Measurements from ENCODE around the gene ADD2.

ADD2 gene

DNA sequence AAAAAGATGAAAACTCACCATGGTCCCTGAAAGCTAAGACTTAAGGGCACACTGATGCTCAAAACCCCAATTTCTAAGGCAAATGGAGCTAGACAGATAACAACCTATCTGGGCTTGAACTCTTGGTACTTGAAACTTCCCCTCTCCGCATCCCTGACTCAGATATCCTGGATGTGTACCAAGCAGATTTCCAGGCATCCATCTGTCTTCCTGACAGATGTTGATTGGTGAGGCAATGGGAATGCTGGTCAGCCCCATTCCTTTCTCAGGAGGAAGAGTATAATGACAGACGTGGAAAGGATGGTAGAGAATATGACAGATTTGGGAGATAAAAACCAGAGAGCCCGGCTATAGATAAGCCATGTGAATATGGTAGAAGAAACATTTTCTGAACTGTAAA, 69.2 kb downstream of the ADD2 start:
- DNase-seq: no peak

DNA sequence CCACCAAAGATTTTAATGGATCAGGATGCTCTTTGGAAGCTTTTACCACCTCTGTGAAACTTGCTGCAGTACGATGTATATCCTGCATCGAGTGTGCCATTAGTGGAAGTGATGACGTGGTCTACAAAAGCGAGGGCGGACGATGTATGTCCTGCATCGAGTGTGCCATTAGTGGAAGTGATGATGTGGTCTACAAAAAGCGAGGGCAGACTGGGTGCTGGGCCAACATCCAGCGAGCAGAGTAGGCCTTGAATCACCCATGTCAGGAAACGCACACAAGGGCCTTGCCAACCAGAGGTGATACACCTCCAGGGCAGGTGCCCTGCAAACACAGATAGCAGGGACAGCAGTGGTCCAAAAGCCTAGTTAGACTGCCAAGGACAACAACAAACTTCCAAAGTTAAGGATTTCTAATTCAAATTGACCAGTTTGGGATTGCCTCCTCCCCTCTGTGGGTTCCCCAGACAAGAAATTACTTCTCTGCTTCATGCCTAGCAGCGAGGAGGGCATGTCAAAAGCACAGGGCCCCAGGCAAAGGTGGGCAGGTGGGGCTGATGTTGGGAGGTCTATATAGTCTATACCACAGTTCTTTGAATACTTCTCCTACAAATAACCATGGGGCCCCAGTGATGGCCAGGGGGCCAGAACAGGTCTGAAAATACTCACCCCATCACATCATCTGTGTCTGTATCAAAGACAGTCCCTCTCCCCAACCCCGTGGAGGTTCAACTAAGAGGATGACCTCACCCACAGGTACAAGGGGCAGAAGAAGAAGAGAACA, 70.2 kb downstream of the ADD2 start:
- DNase-seq: no peak

DNA sequence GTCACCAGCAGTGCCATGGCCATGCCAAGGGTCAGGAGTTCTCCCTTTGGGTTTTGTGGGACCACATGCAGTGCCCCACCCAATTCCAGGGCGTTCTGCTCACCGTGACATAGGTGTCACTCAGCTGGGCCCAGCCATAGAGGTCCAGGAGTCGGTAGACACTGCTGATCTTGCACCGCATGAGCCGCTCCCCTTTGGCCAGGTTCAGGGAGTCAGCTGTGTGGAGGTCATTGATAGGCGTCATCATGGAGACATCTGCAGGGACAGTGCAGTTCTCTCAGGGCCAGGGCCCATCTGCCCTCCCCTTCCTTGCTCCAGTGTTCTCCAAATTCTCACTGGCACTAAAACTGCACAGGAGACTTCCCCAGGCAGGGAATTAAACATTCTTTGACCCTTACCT, 71.9 kb downstream of the ADD2 start:
- no peak for DNase-seq

DNA sequence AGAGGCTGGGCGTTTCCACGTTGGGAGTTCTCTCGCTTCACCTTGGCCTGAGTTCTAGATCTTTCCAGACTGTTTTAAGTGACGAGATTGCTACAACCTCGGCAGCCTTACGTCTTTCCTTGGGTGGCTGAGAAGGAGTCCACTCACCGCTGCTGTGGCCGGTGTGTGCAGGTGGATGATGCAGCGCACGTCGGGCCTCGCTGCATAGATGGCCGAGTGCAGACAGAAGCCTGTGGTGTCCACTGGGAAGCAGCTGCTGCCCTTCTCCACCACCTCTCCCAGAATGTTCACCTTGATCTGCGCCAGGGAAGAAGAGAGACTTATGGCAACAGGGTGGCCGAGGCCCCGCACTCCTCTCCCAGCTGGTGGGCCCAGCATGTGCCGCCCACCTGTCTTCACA, 75.7 kb downstream of the ADD2 start:
- DNase-seq: no peak

DNA sequence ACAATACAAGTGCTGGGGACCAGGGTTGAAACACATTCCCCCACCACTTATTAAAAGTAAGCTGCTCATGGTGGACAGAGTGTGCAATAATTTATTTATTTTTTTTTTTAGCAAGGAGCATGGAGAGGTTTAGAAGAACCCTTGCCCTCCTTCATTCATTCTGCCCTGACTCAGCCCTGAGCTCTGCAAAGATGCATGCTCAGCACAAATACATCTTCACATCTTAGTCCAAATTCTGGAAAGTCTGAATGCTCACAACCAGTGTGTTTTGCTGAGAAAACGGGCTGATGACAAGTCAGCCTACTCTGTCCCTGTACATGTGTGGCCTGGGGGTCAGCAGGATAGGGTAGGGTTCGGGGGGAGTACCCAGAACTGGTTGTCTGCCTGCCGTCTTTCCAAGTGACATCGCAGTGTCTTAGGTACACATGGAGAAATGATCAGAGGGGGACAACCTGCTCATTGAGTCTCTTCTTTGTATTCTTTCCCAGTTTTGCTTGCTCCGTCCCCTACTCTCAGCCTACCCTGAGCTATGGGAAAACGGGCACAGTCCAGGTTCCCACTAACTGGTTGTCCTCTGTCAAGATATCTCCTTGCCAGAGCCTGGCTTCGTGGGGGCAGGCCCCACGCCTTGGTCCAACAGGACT, 76.4 kb downstream of the ADD2 start:
- DNase-seq: no peak

DNA sequence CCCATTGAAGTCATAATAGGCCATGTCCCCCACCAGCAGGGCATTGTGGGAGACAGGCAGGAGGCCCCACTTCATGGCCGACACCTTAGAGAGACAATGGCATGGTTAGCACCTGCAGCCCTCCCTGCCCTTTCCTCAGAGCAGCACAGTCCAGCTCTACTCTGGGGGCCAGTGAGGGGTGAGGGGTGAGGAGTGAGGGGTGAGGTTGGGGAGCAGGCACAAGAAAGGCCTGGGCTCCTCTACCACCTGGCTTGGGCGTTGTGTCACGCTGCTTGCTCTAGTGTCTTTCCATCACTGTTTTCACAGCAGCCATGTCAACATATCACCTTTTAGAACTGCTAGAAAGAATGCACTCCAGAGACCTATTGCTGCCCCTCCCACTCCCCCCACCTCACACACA, 77.2 kb downstream of the ADD2 start:
- no peak for DNase-seq

DNA sequence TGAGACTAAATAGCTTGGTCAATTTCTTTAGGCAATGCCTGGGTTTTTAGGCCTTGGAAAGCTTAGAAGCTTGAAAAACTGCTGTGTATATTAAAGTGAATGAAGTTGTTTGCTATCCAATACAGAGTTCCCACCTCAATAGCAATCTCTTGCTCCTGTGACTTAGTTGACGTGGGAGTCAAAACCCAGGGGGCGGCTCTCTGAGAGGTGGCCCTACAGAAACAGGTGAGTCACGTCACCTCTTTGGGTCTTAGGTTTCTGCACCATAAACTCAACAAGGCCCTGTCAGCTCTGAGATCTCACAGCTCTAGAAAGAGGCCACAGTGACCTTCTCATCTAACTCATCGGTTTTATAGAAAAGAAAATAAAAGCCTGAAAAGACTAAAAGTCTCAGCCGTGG, 79.6 kb downstream of the ADD2 start:
- DNase-seq: no peak

DNA sequence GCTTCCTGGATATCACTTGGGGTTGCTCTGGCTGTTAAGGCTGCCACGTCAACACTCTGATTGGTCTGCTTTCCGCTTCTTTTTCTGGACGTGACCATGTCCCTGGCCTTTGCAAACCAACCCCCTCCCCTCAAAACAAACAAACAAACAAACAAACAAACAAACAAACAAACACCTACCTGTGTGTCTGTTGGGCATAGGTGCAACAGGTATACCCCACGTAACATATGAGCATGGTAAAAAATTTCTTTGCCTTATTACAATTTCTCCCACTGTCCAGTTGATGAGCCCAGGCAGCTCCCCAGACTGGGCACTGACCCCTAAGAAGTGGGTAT, 80.6 kb downstream of the ADD2 start:
- no peak for DNase-seq

DNA sequence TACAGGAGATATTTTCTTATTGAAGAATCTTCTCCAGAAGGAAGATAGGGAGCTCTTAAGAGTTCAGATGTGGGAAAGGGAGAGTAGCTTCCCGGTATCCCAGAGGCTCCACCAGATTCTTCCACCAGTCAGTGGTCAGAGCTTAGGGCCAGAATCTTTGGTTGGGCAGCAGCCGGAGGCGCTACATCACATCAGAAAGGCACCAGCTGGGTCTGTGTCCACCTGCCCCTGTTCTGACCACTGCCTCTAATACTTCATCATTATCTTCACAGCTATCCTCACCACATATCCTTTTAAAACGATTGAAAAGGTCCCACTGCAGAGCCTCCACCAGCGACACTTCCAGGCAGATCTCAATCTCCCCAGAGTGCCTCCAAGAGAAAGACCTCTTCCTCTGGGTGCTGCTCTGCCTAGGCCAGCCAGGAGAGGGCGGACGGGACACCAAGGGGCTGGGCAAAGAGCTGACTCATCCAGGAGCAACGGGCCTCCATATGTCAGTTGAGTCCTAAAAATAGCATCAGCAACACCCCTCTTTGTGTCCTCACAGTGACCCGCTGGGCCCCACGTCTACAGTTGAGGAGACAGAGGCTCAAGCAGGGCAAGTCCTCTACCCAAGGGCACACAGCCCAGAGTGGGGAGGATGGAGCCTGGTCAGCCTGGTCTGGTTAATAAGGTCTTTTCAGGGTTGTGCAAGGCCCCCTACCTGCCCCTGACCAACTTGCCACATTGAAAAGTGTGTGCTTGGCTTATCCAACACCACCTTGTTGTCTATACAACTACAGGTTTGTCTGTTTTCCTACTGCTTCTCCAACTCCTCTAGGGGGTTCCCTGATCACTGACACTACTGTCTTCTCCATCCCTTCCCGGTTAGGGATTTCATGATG, 81.2 kb downstream of the ADD2 start:
- no peak for DNase-seq

DNA sequence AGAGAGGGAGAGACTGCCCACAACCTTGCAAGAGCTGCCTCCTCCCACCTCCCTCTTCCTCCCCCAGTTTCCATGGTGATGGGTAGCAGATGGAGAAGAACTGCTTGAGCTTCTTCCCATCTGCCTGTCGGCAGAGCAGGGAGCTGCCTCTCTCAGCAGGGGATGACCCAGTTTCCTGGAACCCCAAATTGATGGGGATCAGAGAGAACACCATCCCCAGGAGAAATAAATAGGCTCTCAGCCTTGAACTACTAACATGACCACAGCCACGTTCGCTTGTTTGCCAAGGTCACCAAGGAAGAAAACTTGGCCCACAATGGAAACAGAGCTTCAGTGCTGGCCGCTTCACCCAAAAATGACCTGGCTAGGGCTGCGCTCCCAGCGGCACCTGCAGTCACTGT, 82.2 kb downstream of the ADD2 start:
- DNase-seq: no peak

DNA sequence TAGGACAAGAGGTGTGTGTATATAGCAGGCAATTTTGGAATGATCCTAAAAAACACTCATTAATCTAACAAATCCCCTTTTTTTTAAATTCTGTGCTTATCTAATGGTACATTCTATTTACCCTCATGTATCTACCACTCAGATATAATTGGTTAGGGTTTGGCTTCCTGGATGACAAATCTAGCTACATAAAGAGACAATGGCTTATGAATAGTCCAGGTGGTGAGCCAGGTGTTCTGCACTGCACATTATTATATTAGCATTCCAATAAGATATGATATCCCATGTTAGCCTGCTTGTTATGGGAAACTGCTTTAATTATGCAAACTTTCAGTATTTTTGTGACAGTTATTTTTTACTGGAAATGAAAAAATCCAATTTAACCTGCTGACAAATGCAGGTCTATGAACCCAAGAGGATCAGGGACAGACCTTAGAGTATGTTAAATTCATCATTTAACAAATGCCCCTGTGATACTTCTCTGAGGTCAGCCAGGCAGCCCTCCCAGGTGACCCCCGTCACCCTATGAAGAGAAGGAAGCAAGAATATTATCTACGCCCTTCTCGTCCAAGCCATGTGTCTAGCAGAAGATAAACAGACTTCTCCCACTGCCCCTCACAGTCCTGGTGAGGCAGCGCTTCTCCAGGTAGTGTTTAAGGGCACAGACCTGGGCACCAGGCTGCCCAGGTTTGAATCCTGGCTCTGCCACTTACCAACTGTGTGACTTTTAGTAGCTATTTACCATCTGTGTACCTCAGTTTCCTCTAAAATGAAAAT, 83.0 kb downstream of the ADD2 start:
- no peak for DNase-seq

DNA sequence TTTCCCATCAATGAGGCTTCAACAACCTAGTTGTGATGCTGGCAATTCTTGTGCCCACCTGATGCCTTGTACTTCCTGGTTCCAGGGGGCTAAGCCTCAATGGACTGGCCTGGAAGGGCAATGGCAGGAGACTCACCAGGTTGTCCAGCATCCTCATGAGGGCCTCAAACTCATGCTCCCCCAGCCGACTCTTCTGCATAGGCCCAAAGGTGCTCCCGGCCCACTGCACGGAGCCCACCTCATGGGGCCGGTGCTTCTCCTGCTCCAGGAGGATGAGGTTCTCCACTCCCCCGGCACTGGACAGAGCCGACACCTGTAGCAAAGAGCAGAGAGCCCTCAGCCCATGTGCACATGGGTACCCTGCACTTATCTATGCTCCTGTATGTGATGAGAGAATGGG, 84.5 kb downstream of the ADD2 start:
- no peak for DNase-seq

DNA sequence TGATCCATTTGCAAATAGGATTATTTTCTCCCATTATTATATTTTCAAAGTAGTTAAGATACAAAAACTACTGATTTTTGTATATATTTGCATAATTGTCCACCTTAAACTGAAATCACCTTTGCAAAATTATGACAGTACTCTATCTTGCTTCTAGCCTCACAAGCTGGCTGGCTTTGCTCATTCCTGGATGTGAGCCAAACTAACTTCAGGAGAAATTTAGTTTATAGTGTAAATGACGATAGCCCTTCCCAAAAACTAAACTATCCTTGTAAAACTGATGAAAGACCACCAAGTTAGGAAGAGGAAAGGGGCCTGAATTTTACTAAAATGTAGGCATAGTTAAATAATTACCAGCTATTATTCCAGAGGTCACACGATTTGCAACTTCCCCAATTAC, 87.3 kb downstream of the ADD2 start:
- no peak for DNase-seq

DNA sequence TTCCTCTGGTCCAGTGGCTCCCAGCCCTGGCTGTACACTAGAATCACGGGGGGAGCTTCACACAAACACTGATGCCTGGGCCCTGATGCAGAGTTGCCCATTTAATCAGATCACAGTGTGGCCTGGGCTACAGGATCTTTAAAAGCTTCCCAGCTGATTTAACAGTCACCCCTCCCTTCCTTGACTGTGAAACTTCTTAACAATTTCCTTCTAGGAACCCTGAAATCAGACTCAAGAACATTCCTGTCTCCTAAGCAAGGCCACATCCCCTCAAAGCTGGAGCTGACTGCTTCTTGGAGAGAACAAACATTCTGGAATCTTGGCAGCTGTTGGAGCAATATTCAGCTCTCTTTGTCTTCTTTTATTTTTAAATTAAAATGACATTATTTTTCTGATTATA, 88.7 kb downstream of the ADD2 start:
- no peak for DNase-seq

DNA sequence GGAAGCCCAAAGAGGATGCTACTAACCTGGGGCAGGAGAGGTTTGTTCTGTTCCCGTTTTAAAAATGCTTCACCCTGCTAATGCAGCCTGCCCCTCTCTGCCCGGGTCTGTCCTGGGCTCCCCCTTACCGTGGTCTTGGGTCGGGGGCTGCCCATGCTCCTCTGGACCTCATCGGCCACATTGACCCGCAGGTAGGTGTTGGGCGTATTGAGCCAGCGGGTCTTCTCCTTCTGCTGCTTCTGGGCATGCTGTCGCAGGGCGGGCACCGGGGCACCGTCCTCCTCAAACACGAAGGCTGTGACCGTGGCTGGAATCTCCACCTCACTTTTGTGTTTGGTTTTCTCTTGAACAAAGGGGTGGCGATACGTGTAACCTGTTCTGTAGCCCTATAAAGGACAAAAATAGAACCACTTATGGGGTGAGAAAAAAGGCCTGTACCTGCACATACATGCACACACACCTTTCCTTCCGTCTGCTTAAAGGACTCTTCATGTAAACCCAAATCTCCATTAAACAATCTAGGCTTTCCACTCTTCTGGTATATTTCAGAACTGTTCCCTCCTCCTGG, 89.3 kb downstream of the ADD2 start:
- DNase-seq: no peak

DNA sequence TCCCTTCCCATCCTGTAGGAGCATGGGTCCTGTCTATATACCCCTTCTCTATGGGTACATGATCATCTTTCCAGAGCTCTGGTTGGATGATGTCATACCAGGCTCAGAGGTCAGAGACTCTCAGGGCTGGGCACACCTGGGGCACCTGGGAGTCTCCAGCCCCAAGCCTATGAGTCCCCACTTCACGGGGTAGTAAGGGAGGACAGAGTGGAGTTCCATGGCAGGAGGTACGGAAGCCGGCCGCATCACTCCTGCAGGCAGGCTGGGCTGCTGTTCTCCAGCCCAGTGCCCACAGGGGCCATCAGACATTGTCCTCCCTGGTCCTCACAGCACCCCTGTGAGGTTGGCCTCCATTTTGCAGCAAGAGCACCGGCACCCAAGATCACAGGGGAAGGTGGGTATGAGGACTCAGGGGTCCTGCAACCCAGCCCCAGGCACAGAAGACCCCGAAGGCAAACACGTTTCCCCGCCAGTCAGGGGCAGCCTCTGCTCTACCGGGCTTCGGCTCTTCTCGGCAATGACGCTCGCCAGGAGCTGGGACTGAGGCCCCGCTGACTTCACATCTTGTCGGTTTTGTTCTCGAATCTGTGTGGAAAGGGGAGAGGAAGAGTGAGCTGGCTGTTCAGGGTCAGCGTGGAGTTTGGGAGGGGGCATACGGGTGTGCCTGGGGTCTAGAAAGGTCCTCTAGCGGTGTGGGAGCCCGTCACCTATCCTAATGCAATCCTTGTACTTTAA, 91.5 kb downstream of the ADD2 start:
- no peak for DNase-seq

DNA sequence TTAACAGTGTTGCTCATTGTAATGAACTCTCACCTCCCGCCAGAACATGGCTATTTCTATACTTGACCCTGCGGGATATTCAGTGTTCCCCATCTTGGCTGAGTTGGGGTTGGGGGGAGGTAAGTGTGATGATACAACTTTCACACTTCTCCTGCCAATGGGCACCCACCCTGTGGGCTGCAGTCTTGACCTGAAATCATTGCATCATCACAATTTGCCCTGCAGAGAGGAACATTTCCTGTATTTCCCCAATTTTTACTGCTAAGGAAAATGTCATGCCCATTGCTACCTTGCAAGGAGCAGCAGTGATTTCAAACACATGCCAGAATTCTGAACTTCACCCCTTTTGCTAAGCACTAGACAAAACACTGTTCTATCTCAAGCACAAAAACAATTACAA, 92.1 kb downstream of the ADD2 start:
- DNase-seq: no peak

DNA sequence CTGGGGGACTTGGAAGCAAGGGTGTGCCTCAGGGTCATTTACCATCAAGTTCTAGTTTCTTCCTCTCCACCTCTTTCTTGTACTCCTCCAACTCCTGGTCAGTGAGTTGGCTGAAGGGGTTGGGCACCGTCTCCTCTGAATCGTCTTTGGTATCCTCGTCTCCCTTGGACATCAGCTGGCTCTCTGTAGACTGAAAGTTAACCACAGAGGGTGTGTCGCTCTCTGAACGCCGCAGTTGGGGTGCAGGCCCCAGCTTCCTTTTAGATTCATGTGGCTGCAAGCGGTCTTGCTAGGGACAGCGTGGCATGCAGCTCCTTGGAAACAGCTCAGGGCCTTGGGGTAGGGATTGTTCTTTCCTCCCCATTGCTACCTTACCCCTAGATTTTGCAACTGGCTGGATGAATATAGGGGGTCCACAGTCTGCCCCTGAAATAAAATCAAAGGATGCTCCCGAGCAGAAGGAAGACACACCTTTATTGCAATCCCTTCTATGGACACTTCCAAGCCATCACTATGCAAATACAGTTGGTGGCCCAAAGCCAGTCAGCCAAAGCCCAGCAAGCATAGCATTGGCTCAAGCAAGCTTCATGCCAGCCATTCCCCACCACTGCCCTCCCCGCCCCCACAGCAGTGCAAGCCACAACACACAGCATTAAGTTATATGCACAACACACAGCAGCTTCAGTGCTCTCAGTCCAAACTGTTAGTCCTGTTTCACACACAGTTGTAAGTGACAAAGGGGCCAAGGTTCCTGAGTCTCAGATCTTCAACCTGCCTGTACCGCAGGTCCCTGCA, 93.2 kb downstream of the ADD2 start:
- DNase-seq: no peak

DNA sequence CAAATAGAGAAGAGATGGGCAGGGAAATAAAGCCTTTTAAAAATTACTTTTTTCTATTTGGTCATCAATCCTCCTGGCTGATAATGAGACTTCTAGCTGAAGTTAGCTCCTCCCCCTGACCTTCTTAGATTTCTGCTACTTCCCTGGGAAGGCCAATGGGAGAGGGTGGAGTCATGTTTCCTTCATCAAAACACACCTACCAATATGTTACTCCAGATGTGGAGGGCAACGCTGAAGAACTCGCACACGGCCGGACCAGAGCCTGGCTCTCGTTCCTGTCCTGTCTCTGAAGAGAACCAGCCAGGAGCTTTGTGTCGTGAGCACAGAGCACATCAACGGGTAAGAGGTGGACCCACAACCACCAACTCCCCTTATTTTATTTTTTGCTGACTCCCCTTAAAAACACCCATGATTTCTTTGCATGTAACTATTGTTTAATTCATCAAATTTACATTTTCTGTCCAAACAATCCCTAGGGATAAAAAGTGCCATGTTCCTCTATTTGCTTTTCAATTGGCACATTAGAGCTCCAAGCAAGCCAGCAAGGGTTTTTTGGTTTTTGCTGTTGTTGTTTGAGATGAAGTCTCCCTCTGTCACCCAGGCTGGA, 94.9 kb downstream of the ADD2 start:
- DNase-seq: no peak

DNA sequence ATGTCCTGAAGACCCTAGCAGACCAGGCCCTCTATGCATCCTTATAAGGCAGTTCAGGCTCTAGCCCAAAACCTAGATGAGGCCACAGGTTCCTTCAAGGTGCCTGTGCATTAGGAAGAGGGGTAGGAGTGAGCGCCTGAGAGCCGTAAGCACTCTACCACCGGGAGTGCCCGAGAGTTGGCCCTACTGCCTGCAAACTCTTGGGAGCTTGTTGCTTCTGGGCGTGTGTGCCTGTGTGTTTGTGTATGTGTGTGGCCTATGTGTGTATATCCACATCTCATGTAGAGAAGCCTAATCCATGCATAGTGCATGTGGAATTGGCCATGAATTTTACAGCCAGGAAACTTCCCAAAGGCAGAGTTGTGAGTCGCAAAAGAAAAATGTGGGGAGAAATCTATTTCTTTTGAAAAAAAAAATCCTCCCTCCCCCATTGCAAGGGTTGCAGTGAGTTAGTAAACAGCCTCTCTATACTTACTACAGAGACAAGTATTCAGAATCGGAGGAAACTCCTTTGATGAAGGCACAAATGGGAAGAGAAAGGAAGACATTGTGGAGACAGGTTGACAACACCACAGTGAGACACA, 96.8 kb downstream of the ADD2 start:
- no peak for DNase-seq

Data from SW 1271 (cell line).